Measurements from ENCODE around the gene OSBP.

Gene OSBP

GRCh38 chr11:59607703-59608454, 7.7 kb downstream of the OSBP start:
- DNase-seq (ENCODE audit: low spot score): no peak

- no peak for DNase-seq (ENCODE audit: low spot score)
Measured at GRCh38 chr11:59602432-59602831, 13.1 kb downstream of the OSBP start.

- DNase-seq (ENCODE audit: low spot score): no peak
Measured at GRCh38 chr11:59601788-59602187, 13.8 kb downstream of the OSBP start.

- no peak for DNase-seq (ENCODE audit: low spot score)
Measured at GRCh38 chr11:59600636-59601035, 14.9 kb downstream of the OSBP start.

- no peak for DNase-seq (ENCODE audit: low spot score)
Measured at GRCh38 chr11:59600234-59600633, 15.3 kb downstream of the OSBP start.

- DNase-seq (ENCODE audit: low spot score): no peak
Measured at GRCh38 chr11:59598961-59599360, 16.6 kb downstream of the OSBP start.

GRCh38 chr11:59584294-59584693, 31.3 kb downstream of the OSBP start:
- DNase-seq (ENCODE audit: low spot score): no peak

- DNase-seq (ENCODE audit: low spot score): no peak
Measured at GRCh38 chr11:59582006-59582405, 33.6 kb downstream of the OSBP start.

GRCh38 chr11:59578369-59578768, 37.2 kb downstream of the OSBP start:
- no peak for DNase-seq (ENCODE audit: low spot score)

- no peak for DNase-seq (ENCODE audit: low spot score)
Measured at GRCh38 chr11:59575505-59575904, 40.1 kb downstream of the OSBP start.

GRCh38 chr11:59574932-59575502, 40.6 kb downstream of the OSBP start:
- no peak for DNase-seq (ENCODE audit: low spot score)

- DNase-seq (ENCODE audit: low spot score): peak; percentile 12
Measured at GRCh38 chr11:59574467-59574866, 41.1 kb downstream of the OSBP start.

- DNase-seq (ENCODE audit: low spot score): peak; percentile 75
Measured at GRCh38 chr11:59573216-59573615, 42.4 kb downstream of the OSBP start.

- DNase-seq (ENCODE audit: low spot score): no peak
Measured at GRCh38 chr11:59572091-59572490, 43.5 kb downstream of the OSBP start.

GRCh38 chr11:59562292-59562691, 53.3 kb downstream of the OSBP start:
- no peak for DNase-seq (ENCODE audit: low spot score)

GRCh38 chr11:59560702-59561473, 54.7 kb downstream of the OSBP start:
- peak; percentile 94 for DNase-seq (ENCODE audit: low spot score)

GRCh38 chr11:59560290-59560701, 55.3 kb downstream of the OSBP start:
- peak; percentile 45 for DNase-seq (ENCODE audit: low spot score)

GRCh38 chr11:59559886-59560285, 55.7 kb downstream of the OSBP start:
- DNase-seq (ENCODE audit: low spot score): no peak

- DNase-seq (ENCODE audit: low spot score): no peak
Measured at GRCh38 chr11:59558270-59558643, 57.3 kb downstream of the OSBP start.

- no peak for DNase-seq (ENCODE audit: low spot score)
Measured at GRCh38 chr11:59556917-59557348, 58.6 kb downstream of the OSBP start.

- DNase-seq (ENCODE audit: low spot score): peak; percentile 65
Measured at GRCh38 chr11:59556115-59556916, 59.3 kb downstream of the OSBP start.

- no peak for DNase-seq (ENCODE audit: low spot score)
Measured at GRCh38 chr11:59555601-59556114, 59.9 kb downstream of the OSBP start.
